ENCODE measurements around the gene ALPK1.
"Not testable (repeated sequence)": the region's sequence is repeated elsewhere in the genome, so short reads cannot be mapped to it uniquely, and the experiment has no call there.

Gene ALPK1

GRCh38 chr4:112472318-112472717 lies 175.1 kb downstream of the ALPK1 start:
- Histone ChIP-seq H3K36me3 (replicated peaks; ENCODE audit: insufficient read depth, low read length) (no peaks in the 10 kb centered on the region), H3K9ac (ENCODE audit: low read length) (no peak overlapping the region), H3K4me2 (ENCODE audit: low read depth, low read length) (no peak overlapping the region), H2AFZ (ENCODE audit: low read length) (no peak overlapping the region), H3K4me3 (ENCODE audit: low read length) (no peak overlapping the region), H3K9me2 (replicated peaks; ENCODE audit: insufficient read depth, low read length) (no peaks in the 10 kb centered on the region), H4K20me1 (ENCODE audit: insufficient read depth, low read length) (no peaks in the 10 kb centered on the region), H3K9me3 (replicated peaks; ENCODE audit: insufficient read depth, low read length) (no peaks in the 10 kb centered on the region), H3K27ac (ENCODE audit: low read length) (no peak overlapping the region), H3K4me1 (ENCODE audit: low read length) (no peaks in the 10 kb centered on the region), H3F3A (ENCODE audit: insufficient read depth, low read length) (no peaks in the 10 kb centered on the region), H3K79me2 (ENCODE audit: low read length) (no peaks in the 10 kb centered on the region), H3K27me3 (replicated peaks; ENCODE audit: insufficient read depth, low read length) (no peaks in the 10 kb centered on the region)
- DNase-seq: no peak
- TF ChIP-seq CTCF (IDR thresholded peaks at IDR 0.05; ENCODE audit: low read length) (no peak), EZH2phosphoT487 (IDR thresholded peaks at IDR 0.05; ENCODE audit: low read length) (no peak), EZH2 (optimal IDR thresholded peaks at IDR 0.05; ENCODE audit: low read depth, low read length) (no peak)

GRCh38 chr4:112473985-112474384 lies 176.8 kb downstream of the ALPK1 start:
- Histone ChIP-seq H3K9me3 (replicated peaks; ENCODE audit: insufficient read depth, low read length) (no peaks in the 10 kb centered on the region), H3K9ac (ENCODE audit: low read length) (no peak overlapping the region), H3K4me1 (ENCODE audit: low read length) (no peaks in the 10 kb centered on the region), H4K20me1 (ENCODE audit: insufficient read depth, low read length) (no peaks in the 10 kb centered on the region), H3K79me2 (ENCODE audit: low read length) (no peaks in the 10 kb centered on the region), H2AFZ (ENCODE audit: low read length) (no peak overlapping the region), H3K27ac (ENCODE audit: low read length) (no peak overlapping the region), H3K4me3 (ENCODE audit: low read length) (no peak overlapping the region), H3K36me3 (replicated peaks; ENCODE audit: insufficient read depth, low read length) (no peaks in the 10 kb centered on the region), H3K4me2 (ENCODE audit: low read depth, low read length) (no peak overlapping the region), H3K27me3 (replicated peaks; ENCODE audit: insufficient read depth, low read length) (no peaks in the 10 kb centered on the region), H3F3A (ENCODE audit: insufficient read depth, low read length) (no peaks in the 10 kb centered on the region), H3K9me2 (replicated peaks; ENCODE audit: insufficient read depth, low read length) (no peaks in the 10 kb centered on the region)
- TF ChIP-seq EZH2phosphoT487 (IDR thresholded peaks at IDR 0.05; ENCODE audit: low read length): no peak
- TF ChIP-seq CTCF (IDR thresholded peaks at IDR 0.05; ENCODE audit: low read length): no peak
- TF ChIP-seq EZH2 (optimal IDR thresholded peaks at IDR 0.05; ENCODE audit: low read depth, low read length): no peak
- no peak for DNase-seq

GRCh38 chr4:112485930-112486329 lies 188.8 kb downstream of the ALPK1 start:
- Histone ChIP-seq H3K27ac (ENCODE audit: low read length) (no peak overlapping the region), H2AFZ (ENCODE audit: low read length) (no peak overlapping the region), H3K9me3 (replicated peaks; ENCODE audit: insufficient read depth, low read length) (no peaks in the 10 kb centered on the region), H3K9ac (ENCODE audit: low read length) (no peak overlapping the region), H3F3A (ENCODE audit: insufficient read depth, low read length) (no peaks in the 10 kb centered on the region), H3K4me1 (ENCODE audit: low read length) (no peaks in the 10 kb centered on the region), H3K4me2 (ENCODE audit: low read depth, low read length) (no peak overlapping the region), H4K20me1 (ENCODE audit: insufficient read depth, low read length) (no peaks in the 10 kb centered on the region), H3K27me3 (replicated peaks; ENCODE audit: insufficient read depth, low read length) (no peaks in the 10 kb centered on the region), H3K4me3 (ENCODE audit: low read length) (no peak overlapping the region), H3K9me2 (replicated peaks; ENCODE audit: insufficient read depth, low read length) (no peaks in the 10 kb centered on the region), H3K79me2 (ENCODE audit: low read length) (no peaks in the 10 kb centered on the region), H3K36me3 (replicated peaks; ENCODE audit: insufficient read depth, low read length) (no peaks in the 10 kb centered on the region)
- TF ChIP-seq EZH2 (optimal IDR thresholded peaks at IDR 0.05; ENCODE audit: low read depth, low read length): no peak
- TF ChIP-seq CTCF (IDR thresholded peaks at IDR 0.05; ENCODE audit: low read length): no peak
- TF ChIP-seq EZH2phosphoT487 (IDR thresholded peaks at IDR 0.05; ENCODE audit: low read length): no peak
- DNase-seq: no peak

- not testable (repeated sequence) for H3K9ac ChIP-seq (ENCODE audit: low read length); H3F3A ChIP-seq (ENCODE audit: insufficient read depth, low read length); H3K27me3 ChIP-seq (replicated peaks; ENCODE audit: insufficient read depth, low read length); H3K4me1 ChIP-seq (ENCODE audit: low read length); H3K79me2 ChIP-seq (ENCODE audit: low read length); H4K20me1 ChIP-seq (ENCODE audit: insufficient read depth, low read length); H3K9me2 ChIP-seq (replicated peaks; ENCODE audit: insufficient read depth, low read length); H2AFZ ChIP-seq (ENCODE audit: low read length); H3K27ac ChIP-seq (ENCODE audit: low read length); H3K9me3 ChIP-seq (replicated peaks; ENCODE audit: insufficient read depth, low read length); H3K4me2 ChIP-seq (ENCODE audit: low read depth, low read length); DNase-seq; H3K4me3 ChIP-seq (ENCODE audit: low read length); H3K36me3 ChIP-seq (replicated peaks; ENCODE audit: insufficient read depth, low read length)
Observed at GRCh38 chr4:112490808-112491207, 193.6 kb downstream of the ALPK1 start.
